HG03439 (cell line): ENCODE data around the gene HPCA.

Experiments used
- ATAC-seq: cut with Tn5 transposase; IDR thresholded peaks from one replicate; pipeline ENCODE4 v1.9.1; 2021; ENCODE audit warnings: mild to moderate bottlenecking, moderate library complexity; ENCODE audit not compliant: unreplicated experiment

HPCA gene

DNA sequence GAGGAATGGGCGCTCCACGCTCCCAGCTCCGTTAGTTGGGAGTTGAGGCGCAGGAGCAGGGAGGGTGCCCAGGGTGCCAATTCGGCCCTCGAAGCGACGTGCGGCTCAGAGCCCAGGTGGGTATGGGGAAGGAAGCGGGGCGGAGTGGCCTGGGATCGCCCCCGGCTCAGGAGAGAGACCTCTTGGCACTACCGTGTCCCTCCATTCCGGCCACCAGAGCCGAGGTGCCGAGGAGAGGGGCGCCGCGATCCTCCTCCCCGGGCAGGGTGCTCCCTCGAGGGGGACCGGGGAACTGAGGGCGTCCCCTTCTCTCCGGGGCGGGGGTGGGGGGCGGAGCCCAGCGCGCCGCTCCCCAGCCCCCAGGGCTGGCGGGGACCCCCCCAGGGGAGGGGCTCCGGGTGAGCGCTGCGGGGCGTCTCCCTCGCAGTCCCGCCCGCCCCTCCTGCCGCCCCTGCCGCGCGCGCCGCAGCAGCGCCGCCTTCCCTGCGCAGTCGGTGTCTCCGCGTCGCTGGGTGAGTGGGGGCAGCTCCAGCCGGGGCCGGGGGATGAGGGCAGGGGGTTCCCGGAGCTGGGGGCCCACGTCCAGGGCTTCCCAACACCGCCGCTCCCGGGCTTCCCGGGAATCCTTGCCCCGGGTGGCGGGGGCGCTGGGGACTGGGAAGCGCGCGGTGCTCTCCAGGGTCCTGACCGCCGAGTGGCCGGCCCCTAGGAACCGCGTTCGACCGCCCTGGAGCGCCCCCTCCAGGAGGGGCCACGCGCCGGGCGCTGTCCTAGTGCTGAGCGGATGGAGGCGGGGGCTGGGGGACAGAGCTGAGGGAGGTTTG, at the start of gene HPCA:
TSS of gene HPCA (plus strand) at position 488 of the 824 bp plus-strand sequence. CDS start 2,408 bp downstream, outside the sequence.
- no peak for ATAC-seq

DNA sequence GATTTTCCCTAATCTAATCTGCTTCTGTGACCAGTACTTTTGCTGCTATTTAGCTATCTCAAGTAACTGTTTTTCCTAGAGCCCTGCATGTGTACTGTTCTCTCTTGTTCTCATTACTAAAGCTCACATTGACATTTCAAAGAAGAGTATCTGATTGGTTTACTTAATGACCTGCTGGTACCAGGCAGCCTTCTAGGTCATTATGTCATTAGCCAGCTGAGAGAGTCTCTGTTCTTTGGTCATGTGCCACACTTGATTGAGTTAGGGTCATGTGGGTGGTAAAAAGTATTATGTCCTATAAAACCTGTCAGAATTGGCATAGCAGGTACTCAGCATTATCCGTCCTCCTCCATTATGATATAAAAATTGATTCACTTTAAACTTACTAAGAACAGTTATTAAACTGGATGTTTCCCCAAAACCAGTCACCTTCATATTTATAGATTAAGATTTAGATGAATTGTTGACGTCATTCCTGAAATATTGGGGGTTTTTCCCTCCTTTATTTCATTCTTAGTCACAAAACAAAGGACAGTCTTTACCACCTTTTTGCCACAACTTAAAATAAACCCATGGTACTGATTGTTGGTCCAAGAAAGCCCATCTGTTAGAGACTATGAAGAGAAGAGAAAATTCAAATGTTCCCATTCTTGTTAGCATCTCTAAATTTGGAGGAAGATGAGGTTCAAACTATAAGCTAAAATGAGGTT, 37.8 kb upstream of the HPCA start:
- ATAC-seq: no peak

DNA sequence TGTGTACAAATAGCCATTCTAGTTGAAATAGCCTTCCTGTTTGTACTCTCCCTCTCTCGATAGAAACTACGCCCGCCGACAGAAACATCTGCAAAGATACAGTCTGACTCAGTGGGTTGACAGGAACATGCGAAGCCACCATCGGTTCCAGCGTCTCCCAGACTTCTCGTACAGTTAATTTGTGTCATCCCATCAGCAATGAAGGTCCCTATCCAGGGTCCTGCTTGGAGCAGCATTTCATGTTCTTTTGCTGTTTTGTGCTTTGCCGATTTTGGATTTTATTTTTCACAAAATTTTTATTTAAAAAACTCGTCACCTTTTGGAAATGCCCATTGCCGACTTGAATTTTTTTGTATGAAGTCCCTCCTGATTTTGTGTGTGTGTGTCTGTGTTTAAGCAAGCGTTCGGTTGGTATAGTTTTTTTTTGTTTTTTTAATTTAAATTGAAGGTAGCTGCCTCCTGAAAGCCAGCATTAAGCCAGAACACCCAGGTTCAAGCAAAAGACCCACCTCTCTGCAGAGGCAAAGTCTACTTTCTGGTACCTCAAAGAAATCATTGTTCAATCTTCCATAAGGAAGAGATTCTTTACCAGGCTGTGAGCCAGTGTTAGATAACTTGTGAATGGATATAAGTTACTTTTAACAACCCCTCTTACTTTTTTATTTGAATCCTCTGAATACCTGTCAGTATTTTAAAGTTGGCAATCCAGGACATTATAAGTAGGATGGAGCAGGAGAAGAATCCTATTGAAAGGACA, 30.3 kb upstream of the HPCA start:
- ATAC-seq: no peak

DNA sequence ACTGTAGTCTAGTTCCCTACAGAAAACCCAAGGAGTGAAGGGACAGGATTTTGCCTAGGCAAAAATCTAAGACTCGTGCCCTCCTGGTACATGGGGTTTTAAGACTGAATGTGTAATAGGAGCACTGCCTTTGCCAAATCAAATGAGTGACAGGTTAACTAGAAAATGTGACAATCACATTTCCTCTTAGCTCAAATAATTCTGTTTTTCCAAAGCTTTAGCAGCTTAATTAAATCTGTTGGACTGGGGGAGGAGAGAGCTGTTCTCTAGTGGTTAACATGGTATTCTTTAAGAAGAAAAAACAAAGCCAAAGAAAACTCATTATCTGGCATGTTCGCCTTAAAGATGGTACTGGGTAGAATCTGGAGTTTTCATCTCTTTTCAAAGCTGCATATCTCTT, 28.2 kb upstream of the HPCA start:
- ATAC-seq: no peak

DNA sequence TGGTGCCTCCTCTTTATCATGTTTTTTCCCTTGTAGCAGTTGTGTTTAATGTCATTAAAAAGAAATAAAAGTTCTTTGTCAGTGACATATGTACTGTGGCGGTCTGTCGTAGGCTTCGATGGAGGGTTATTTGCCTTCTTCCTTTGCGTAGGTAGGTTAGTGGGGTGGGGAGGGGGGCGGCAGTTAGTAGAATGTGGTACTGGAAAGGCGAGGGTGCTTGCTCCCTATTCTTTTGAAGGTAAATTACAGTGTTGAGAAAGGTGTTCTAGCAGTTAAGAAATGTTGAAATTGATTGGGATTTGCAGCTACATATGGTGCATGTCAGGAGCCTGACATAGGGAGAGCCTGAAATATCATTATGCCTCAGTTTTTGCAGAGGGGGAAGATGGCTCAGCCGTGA, 27.5 kb upstream of the HPCA start:
- ATAC-seq: no peak

DNA sequence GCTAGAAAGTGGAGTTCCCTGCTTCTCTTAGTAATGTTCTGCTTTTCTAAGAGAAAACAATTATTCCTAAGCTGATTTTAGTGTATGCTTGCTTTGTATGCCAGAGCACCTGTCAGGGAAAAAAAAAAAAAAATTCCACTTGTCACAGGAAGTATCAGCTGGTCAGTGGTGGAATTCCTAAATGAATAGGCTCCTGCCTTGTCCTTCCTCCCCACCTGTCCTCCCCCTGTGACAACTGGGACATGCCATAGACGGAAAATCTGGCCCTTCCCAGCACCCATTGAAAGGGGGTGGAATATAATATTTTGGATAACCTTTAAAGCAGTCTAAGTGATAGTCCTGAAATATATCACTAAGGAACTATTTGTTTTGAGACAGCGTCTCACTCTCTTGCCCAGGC, 26.4 kb upstream of the HPCA start:
- no peak for ATAC-seq

DNA sequence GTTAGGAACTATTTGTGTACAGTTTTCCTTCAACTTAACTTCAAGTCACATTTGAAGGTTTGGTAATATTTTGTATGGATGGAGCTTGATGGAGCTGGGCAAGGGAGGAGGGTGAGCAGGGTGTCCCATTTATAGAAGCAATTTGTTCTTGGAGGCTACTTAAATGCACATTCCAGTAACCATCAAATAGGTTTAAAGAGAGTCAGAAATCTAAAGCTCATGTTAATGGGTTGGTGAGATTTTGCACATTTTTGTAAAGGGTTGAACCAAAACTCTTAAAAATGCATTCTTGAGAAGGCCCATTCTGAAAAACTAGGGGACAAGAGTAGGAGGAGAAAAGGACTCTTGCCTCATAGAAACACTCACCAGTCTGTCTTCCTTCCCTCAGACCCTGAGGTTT, 25.7 kb upstream of the HPCA start:
- no peak for ATAC-seq

DNA sequence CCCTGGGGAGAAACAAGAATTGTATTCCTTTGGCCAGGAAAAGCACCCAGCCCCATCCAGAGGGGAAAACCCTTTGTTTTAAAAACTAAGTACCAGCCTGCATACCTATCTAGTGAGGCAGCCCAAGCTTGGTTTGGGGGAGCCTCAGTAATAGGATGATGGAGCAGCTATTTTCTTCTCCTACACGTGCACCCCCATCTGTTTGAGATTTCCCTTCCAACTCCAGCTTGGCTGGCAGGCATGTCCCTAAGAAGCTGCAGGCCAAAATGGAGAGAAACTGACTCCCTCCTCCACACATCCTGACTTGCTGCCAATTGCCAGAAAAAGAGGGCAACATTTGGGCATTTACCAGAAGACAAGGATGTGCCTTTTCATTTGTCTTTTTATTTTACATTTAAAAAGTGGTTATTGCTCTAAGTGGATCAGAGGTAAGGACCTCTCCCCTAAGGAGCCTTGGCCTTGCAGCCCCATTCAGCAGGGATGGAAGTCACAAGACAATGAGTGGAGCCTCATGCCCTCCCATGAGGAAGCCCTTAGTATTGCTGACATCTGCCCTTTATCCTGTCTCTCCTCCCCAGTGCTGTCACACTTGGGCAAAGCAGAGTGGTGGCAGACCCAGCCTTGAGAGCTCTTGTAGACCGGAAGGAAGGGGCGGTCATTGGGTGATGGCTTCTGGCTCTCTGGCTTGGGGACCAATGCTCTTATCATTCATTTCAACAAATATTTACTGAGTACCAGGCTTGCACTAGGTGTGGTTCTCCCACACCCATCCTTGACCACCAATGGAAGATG, 24.2 kb upstream of the HPCA start:
- no peak for ATAC-seq

DNA sequence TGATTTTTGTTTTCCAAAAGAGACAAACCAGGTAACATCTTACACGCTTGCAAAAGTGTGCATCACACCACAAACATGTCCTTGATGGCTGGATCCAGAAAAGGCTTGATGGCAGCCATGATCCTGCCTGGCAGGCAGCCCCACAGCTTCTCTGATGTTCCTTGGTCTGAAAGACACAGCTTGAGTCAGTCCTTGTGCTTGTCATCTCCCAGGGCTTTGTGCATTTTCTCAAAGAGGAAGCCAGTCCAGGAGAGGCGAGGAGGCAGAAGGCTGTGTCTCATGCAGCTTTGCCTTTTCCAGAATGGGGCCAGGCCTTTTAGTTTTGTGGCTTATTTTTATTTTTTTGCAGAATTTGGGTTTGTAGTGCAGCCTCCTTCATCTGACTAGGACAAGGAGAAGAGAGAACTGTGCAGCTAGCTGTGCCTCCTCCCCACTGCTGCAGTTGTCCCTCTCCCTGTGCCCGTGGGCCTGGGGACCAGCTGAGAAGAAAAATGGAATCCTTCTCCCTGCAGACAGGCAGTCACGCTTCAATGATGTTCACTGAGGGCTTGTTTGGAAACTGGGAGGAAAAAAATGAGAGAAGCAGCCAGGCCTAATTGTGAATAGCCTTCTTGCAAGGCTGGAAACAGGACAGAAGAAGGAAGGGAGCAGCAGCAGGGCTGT, 22.9 kb upstream of the HPCA start:
- no peak for ATAC-seq

DNA sequence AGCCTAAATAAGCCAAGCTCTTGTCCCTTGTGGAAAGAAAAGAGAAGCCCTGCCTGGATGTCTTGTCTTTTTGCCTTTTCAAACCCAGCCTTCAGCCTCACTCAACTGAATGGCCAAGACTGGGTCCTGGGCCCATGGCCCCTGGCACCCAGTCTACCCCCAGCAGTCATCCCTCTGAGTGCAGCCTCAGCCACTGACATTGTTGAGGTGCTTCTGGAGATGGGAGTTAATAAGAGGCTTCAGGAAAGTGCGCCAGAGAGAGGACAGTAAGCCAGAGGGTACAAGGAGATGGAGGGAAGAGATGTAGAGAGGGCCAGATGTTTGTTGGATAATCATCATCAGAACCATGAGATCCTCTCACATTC, 22.4 kb upstream of the HPCA start:
- no peak for ATAC-seq

DNA sequence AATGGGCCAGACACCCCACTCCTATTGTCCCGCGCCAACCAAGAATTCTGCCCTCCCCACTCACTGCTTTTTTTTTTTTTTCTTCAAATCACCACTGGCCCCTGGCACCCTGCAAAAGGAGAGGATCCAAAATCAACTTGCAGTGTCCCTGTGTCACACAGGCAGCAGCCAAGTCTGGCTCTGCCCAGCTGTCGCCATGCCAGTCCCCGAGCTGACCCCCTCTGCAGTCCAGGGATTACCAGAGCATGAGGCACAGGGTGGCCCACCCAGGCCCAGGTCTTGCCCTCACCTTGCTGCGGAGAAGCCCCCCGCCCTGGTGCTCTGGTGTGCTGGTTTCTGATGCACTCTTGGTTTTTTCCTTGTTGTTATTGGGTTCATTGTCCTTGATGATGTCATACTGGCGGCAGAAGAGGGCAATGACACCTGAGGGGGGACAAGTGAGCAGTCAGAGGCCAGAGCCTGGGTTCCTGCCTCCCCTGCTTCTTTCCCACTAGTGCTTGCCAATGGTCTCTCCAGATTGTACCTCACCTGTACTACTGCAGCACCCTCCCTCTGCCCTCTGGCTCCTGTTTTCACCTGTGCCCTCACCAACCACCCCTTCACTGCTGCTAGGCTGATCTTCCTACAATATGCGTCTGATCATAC, 21.8 kb upstream of the HPCA start:
- no peak for ATAC-seq

DNA sequence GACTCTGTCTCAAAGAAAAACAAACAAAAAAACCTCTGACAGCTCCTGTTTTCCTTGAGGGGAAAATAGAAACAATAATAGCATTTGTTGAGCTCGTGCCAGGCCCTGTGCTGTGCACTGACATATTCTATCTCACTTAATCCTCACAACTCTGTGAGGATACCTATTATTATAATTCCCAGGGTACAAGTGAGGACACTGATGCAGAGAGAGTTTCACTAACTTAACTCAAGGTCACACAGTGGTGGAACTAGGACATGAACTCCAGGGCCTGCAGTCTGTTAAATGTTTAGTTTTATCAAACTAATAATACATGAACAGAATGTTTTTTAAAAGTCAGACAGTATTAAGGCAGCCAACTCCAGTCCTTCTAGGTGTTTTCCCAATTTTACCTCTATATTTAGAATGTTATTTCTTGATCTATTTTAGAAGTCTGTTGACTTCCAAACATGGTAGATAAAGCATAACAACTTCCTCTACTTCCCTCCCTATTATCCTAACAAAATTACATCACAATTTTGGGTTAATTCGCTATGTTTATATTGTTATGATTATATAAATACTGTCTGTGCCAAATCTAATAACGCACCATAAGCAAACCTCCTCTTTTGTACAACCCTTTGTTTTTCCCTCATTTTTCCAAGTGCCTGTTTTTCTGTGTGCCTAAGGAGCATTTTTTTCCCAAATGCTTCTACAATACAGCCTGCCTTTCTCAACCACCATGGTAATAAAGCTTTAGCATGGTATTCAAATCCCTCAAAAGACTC, 20.5 kb upstream of the HPCA start:
- no peak for ATAC-seq

DNA sequence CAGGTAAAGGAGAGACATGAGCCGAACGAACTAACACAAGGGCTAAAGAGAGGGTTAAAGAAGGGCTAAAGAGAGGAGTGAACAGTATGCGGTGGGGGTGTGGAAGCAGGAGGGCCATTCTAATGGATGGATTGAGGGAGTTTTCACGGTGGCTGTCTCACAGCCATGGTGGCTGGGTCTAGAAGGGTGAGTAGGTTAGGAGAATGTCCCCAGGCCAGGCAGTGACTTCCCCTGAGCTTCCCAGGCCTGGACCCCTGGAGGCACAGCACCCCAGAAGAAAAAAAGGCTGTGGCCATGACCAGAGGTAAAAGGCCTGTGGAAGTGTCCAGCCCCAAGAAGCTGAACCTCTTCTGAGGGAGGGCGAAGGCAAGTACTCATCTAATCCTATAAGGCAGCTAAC, 19.1 kb upstream of the HPCA start:
- ATAC-seq: no peak

DNA sequence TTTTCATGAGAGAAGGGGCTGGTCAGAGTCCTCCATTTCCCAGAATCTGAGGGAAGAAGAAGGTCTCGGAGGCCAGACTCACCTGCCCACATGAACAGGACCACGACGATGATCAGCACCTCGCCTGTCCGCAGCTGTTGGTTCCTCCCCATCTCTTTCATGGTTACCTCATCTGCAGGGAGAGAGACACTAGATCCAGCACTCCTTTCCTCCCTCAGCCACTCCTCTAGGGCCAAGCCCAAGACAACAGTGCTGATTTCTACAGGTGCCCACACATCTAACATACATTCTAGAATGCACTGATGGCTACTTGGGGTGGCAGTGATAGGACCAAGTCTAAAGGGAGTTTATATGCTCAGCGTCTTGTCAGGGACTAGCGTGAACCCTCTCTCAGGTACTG, 18.6 kb upstream of the HPCA start:
- ATAC-seq: no peak

DNA sequence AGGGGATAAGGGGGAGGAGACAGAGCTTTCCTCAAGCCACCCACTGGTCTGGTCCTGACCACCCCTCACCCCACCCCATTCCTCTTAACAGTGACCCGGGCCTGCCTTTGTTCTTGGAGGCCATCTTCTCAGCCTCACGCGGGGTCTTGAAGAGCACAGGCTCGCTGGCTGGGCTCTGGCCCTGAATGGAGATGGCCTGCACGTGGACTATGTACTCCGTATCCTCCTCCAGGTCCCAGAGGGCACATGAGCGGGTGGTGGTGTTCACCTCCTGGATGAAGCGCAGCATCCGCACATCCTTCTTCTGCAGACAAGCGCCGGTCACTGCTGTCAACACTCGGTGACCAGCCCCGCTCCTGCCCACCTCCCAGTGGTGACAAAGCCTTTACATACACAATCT, 18.2 kb upstream of the HPCA start:
- no peak for ATAC-seq

DNA sequence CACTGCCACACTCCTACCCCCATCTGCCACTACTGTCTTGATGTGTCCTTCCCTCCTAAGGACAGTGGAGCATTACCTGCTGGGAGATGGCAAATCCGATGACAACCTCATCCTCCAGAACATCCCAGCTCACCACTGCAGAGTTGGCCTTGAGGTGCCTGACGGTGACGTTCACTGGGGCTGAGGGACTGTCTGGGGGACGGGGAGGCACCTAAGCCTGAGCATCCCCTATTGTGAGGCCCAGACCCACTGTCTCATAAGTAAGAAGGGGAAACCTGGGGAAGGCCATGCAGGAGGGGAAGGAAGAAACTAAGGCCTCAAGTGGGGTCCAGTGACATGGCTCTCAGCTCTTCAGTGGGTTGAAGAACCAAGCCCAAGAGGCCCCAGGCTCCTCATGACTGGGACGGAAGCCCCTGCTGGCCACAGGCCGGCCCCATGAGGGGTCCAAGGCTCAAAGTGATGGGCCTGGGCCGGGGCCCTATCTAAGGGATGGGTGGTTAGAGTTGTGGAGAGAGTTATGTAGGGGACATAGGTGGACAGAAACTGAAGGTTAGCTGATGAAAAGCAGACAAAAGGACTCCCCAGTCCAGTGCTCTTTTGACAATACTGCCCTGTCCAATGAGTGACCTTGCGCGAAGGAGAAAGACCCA, 17.4 kb upstream of the HPCA start:
- no peak for ATAC-seq

DNA sequence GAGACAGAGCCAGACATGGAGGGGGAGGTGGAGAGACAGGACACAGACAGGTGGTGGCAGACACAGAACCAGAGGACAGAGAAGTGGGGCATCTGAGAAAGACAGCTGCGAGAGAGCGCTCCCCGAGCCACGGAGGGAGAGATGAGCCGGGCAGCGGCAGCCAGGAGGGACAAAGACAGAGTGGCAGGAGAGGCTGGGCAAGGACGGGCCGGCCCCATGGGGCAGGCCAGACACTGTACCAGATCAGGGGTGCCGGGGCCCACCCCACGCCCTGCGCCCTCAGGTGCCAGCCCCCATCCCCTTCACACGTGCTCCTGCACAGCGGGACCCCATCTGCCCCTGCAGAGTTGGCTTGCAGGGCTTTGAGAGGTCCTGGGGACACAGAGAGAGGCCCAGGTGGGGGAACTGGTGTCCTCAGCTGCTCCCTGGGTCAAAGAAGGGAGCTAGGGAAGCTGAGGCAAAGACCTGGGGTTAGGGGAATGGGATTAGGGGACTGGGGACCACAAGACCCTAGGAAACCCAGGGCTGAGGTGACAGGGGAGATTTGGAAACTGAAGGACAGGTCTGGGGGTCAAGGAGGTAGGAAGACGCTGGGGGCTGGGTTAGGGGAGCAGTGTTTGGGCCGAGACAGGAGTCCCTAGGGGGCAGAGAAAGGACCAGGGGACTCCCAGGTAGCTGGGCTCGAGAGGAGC, 16.2 kb upstream of the HPCA start:
- ATAC-seq: no peak
